Astrocyte of the cerebellum (primary cell): ENCODE data around the gene UQCC2.

Experiments used
- DNase-seq: peaks from one replicate; pipeline ENCODE4 v3.0.0-alpha.2; 2011; ENCODE audit warnings: low read depth
- H3K4me3 ChIP-seq: 2 replicates; pipeline ENCODE4 v1.5.1; 2011; ENCODE audit warnings: mild to moderate bottlenecking, low read depth, low read length, moderate library complexity
- in situ Hi-C: cut with HindIII; loops from 2 replicates; pipeline ENCODE4 v1.10.0; 2017; ENCODE audit warnings: low sequenced_read_pairs
- TF ChIP-seq, protein P1 (sequence below): IDR thresholded peaks from 2 replicates; pipeline ENCODE4 v1.5.1; 2012; ENCODE audit warnings: low read length, low read depth, moderate library complexity, mild to moderate bottlenecking; ENCODE audit errors: missing control alignments

UQCC2 gene

DNA sequence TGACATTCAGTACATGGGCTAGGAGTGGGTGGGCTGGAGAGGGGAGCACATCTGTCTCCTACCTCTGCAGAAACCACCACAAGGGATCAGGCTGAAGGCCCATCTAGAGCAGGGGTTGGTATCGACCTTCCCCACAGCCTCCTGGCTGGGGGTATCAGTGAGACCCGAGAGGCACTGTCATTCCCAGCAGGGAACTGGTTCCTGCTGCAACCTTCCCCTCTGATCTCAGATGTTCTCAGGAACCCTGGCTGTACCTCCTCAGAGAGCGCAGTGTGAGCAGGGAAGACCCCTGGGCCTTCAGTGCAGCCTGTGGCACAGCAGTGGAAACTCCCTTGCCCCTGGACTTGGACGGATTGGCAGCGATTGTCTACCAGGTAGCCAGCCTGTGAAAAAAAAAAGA lies 27.4 kb upstream of the UQCC2 start:
- H3K4me3 ChIP-seq: no peak overlapping the region
- TF ChIP-seq, protein P1, sequence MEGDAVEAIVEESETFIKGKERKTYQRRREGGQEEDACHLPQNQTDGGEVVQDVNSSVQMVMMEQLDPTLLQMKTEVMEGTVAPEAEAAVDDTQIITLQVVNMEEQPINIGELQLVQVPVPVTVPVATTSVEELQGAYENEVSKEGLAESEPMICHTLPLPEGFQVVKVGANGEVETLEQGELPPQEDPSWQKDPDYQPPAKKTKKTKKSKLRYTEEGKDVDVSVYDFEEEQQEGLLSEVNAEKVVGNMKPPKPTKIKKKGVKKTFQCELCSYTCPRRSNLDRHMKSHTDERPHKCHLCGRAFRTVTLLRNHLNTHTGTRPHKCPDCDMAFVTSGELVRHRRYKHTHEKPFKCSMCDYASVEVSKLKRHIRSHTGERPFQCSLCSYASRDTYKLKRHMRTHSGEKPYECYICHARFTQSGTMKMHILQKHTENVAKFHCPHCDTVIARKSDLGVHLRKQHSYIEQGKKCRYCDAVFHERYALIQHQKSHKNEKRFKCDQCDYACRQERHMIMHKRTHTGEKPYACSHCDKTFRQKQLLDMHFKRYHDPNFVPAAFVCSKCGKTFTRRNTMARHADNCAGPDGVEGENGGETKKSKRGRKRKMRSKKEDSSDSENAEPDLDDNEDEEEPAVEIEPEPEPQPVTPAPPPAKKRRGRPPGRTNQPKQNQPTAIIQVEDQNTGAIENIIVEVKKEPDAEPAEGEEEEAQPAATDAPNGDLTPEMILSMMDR: no peak
- in situ Hi-C loops: no loop called here
- DNase-seq: no peak

DNA sequence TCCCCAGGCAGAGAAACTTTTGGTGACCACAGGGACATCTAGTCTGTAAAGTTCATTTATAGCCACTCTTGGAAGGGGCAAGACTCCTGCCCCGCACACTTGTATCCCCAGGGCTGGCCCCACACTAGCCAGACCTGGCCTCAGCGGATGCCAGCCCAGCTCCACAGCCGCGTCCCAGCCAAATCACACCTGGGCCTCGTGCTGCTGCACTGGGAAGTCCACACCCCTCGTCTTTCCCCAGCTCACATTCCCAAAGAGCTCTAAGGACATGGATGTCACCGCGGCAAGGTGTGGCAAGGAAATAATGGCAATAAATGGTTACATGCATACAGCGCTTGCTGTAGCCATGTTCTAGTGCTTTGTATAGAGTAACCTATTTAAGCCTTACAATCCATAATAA lies 26.7 kb upstream of the UQCC2 start:
- in situ Hi-C loops: no loop called here
- DNase-seq: no peak
- TF ChIP-seq, protein P1: no peak
- H3K4me3 ChIP-seq: no peak overlapping the region

DNA sequence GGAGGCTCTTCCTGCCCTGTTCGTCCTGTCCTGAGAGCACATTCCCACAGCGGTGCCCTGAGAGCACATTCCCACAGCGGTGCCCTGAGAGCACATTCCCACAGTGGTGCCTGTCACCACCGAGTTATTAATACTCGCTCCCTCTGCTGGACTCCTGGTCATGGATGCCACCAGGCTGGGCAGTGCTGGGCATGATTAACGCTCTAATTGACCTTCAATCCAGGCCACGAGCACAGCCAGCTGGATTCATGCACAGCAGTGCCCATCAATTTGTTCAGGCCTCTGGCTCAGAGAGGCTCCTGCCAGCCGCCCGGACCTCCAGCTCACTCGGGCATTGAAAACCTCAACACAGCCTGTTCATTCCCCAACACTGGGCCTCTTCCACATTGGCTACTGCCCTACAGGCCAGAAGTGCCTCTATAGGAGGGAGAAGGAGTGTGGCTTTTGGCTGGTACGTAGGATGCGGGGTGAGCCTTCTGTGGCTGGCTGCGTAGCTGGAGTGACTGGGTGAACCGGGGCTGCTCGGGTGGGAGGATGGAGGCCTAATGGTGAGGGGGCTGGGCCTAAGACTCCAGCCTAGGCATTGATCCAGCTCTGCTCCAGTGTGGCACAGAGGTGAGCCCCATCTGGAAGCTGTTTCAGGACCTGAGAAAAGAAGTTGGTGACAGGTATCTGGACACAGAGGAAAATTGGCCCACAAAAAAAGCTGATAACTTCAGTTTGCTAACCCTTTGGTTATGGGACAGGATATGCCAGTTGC lies 25.9 kb upstream of the UQCC2 start:
- in situ Hi-C loops: no loop called here
- no peak for DNase-seq
- H3K4me3 ChIP-seq: no peak overlapping the region
- TF ChIP-seq, protein P1: no peak

DNA sequence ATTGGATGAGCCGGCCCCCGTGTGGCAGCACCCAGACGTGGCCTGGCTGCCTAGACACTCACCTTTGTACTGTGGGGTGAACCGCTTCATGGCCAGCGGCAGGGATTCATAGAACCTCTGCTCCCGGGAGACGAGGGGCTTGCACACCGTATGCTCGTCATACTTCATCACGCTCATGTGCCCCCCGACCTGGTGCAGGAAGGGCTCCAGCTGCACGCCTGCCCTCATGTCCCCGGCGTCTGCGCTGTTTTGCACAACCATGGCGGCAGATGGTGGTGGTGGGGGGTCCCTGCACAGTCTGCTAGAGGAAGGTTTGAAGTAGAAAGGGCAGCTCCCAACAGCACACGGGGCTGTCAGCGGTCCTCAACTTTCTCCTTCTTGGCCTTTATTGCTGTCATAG lies 23.7 kb upstream of the UQCC2 start:
- DNase-seq: no peak
- in situ Hi-C loops: no loop called here
- H3K4me3 ChIP-seq: no peak overlapping the region
- TF ChIP-seq, protein P1: no peak

DNA sequence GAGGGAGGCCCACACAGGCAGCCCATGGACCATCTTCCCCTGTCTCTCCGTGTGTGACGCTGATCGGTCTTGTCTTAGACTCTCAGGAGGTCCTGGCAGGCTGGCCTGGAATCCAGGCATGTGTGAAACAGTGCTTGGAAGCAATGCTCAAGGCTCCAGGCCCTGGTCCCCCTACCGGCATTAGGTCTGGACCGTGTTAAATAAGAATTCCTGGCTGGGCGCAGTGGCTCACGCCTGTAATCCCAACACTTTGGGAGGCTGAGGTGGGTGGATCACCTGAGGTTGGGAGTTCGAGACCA lies 22.2 kb upstream of the UQCC2 start:
- H3K4me3 ChIP-seq: no peak overlapping the region
- DNase-seq: no peak
- in situ Hi-C loops: no loop called here
- TF ChIP-seq, protein P1: no peak

DNA sequence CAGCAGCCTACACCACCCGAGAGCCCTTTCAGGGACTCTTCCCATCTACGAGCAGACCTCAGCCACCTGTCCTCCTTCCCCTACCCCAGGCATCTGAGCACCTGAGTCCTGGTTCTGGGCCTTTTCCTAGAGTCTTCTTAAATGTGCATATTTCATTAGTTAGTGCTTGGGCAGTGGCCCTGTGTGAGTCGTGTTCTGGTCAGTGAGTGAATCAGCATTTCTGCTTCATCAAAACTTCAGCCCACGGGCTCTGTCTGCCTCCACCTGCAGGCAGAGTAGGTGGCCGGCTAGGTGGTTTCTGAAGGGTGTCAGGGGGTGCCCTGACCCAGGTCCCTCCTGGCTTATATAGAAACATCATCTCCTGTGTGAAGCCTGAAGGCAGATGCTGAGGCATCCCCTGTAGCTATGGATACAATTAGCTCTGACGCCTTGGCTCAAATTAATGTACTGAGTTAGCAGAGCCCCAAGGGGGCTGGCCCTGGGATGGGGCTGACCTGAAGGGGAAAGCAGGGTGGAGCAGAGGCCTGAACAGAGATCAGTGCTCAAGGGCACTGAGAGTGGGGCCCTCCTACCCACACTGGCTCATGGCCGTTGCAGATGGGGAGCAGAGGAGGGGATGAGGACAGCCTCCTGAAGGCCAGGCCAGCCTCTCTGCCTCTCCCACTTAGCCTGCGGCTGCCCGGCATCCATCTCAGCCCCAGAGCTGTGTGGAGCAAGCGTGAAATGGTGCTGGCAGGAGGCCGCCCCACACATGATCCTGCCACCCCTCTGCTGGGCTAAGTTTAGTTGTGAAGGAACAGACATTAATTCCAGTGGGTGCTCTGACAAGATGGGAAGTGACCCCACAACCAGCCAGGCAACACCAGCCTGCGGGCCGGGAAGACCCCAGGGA lies 21.6 kb upstream of the UQCC2 start:
- in situ Hi-C loops: no loop called here
- TF ChIP-seq, protein P1: no peak
- no peak overlapping the region for H3K4me3 ChIP-seq
- no peak for DNase-seq
